ENCODE results near the gene DOK5.

The DOK5 gene

DNA sequence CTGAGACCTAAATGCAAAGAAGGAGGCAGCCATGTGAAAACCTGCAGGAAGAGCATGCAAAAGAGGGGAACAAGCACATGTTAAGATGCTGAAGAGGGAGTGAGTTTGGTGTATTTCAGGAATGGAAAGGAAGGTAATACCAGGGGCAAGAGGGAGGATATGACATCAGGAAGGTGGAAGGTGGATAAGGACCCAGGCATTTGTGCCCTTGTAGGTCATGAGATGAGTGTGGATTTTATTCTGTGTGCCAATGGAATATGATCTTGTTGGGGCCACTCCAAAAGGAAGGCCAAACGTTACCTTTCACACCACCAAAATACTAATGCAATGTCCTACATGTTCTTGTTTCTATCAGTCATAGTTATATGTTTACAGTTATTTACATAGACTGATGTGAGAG, 17.2 kb upstream of the DOK5 start:
- Mint-ChIP-seq H3K36me3 (ENCODE audit: low read depth) (no peaks in the 10 kb centered on the region), H3K4me3 (no peak overlapping the region), H3K27me3 (peaks cover 5% of the 10 kb centered on the region), H3K27ac (no peak overlapping the region), H3K9me3 (no peaks in the 10 kb centered on the region), H3K4me1 (ENCODE audit: low read depth) (no peaks in the 10 kb centered on the region)
- DNase-seq = no peak

DNA sequence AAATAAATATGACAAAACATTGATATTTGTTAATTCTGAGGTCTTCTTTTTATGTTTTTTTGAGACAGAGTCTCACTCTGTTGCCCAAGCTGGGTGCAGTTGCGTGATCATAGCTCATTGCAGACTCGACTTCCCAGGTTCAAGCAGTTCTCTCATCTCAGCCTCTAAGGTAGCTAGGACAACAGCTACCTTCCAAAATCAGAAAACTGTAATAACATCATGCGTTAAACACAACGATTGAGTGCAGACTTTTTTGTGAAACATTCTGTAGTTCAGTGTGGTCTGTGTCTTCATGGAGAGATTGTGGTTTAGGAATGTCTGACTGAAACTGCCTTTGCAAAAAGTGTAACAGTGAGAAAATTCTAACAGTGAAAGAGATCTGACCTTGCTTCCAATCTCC, 16.1 kb upstream of the DOK5 start:
- no peak for DNase-seq
- H3K9me3 Mint-ChIP-seq = no peaks in the 10 kb centered on the region
- no peaks in the 10 kb centered on the region for H3K4me1 Mint-ChIP-seq (ENCODE audit: low read depth)
- peaks cover 5% of the 10 kb centered on the region for H3K27me3 Mint-ChIP-seq
- H3K27ac Mint-ChIP-seq = no peak overlapping the region
- no peak overlapping the region for H3K4me3 Mint-ChIP-seq
- no peaks in the 10 kb centered on the region for H3K36me3 Mint-ChIP-seq (ENCODE audit: low read depth)

DNA sequence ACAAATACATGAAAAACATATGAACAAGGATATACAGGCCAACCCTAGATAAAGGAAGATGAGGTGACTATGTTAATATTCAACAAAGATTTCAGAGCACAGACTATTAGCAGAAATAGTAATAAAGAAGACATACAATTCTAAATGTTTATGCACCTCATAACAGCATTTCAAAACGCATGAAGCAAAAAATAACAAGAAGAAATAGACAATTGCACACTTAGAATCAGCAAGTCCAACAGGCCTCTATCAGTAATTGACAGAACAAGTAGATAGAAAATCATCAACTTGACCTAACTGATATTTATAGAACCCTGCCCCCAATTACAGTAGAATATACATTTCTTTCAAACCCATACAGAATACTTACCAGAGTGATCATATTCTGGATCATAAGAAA, 11.4 kb upstream of the DOK5 start:
- no peaks in the 10 kb centered on the region for H3K9me3 Mint-ChIP-seq

DNA sequence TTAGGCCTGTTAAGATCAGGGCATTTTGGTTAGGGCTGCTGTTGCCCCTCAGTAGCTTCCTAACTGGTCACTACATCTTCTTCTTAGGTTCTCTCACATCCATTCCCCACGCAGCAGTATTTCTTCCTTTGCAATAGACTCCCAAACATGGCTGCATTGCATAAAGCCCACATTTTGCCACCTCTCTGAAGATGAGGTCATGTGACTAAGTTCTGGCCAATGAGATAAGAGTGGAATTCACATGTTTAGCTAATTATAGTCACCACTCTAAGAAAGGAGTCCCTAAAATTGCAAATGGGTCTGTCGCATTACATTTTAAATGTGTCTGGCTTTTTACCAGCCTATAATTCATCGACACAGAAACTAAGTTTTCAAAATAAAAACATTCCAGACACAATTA, 9.3 kb upstream of the DOK5 start:
- H3K27me3 Mint-ChIP-seq = peaks cover 3% of the 10 kb centered on the region
- no peaks in the 10 kb centered on the region for H3K9me3 Mint-ChIP-seq
- H3K36me3 Mint-ChIP-seq (ENCODE audit: low read depth) = no peaks in the 10 kb centered on the region
- H3K27ac Mint-ChIP-seq = no peak overlapping the region
- H3K4me3 Mint-ChIP-seq = no peak overlapping the region
- no peak for DNase-seq
- H3K4me1 Mint-ChIP-seq (ENCODE audit: low read depth) = no peaks in the 10 kb centered on the region

More for the DNA sequence above, 11.4 kb upstream of the DOK5 start:
- DNase-seq = no peak
- Mint-ChIP-seq H3K36me3 (ENCODE audit: low read depth) (no peaks in the 10 kb centered on the region), H3K27ac (no peak overlapping the region), H3K4me1 (ENCODE audit: low read depth) (no peaks in the 10 kb centered on the region), H3K27me3 (peaks cover 8% of the 10 kb centered on the region), H3K4me3 (no peak overlapping the region)

DNA sequence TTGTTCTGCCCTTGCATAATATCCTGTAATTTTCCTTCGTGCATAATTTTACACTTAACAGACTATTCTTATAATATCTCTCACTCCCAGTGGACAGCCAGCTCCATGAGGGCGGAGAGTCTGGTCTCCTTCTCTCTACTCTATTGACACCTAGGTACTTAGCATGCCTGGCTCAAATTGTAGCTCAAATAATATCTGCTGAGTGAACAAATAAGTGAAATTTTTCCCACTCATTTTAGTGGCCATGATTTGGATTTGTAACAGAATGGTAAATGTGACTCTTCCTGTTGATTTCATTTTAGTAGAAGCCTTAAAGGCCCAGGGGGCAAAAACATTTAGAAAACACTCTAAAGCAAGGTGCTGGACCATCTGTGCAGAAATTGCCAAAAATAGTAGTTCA, 7.8 kb upstream of the DOK5 start:
- no peaks in the 10 kb centered on the region for H3K4me1 Mint-ChIP-seq (ENCODE audit: low read depth)
- no peak overlapping the region for H3K27ac Mint-ChIP-seq
- H3K36me3 Mint-ChIP-seq (ENCODE audit: low read depth) = no peaks in the 10 kb centered on the region
- H3K4me3 Mint-ChIP-seq = no peak overlapping the region
- peaks cover 9% of the 10 kb centered on the region for H3K27me3 Mint-ChIP-seq
- H3K9me3 Mint-ChIP-seq = no peaks in the 10 kb centered on the region
- no peak for DNase-seq

DNA sequence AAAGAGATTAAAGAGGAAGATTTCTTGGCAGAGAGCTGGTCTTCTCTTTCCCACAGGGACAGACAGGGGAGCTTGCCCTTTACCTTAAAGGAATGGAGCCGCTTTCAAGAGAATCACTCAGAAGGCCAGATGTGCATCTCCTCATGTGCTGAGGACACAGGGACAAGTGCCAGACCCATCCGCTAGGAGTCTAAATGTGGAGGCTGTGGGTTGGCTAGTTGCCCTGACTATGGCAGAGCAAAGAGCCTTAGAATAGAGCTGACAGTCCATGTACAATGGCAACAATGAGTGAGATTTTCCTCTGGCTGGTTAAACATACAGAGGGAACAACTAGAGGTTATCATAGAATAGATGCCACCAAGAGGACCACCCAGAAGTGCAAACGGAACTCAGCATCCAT, 7.3 kb upstream of the DOK5 start:
- DNase-seq = no peak
- Mint-ChIP-seq H3K4me3 (no peak overlapping the region), H3K27me3 (peaks cover 12% of the 10 kb centered on the region), H3K27ac (no peak overlapping the region), H3K36me3 (ENCODE audit: low read depth) (no peaks in the 10 kb centered on the region), H3K9me3 (no peaks in the 10 kb centered on the region), H3K4me1 (ENCODE audit: low read depth) (no peaks in the 10 kb centered on the region)

DNA sequence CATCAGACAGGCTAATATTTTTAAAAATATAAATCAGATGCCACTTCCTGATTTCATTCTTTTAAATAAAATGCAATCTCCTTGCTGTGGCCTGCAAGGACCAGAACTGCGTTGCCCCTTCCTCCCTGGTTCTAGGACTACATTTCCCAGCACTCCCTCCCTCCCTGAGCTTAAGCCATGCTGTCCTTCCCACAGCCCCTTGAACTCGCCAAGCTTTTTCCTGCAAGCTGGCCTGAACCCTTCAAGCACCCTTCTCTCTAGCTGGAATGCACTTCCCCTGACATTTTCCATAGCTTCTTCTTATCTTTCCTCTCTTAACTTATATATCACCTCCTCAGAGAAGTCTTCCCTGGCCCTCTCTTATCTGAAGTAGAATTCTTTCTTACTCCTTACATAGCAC, 6.1 kb upstream of the DOK5 start:
- DNase-seq = no peak
- no peaks in the 10 kb centered on the region for H3K36me3 Mint-ChIP-seq (ENCODE audit: low read depth)

DNA sequence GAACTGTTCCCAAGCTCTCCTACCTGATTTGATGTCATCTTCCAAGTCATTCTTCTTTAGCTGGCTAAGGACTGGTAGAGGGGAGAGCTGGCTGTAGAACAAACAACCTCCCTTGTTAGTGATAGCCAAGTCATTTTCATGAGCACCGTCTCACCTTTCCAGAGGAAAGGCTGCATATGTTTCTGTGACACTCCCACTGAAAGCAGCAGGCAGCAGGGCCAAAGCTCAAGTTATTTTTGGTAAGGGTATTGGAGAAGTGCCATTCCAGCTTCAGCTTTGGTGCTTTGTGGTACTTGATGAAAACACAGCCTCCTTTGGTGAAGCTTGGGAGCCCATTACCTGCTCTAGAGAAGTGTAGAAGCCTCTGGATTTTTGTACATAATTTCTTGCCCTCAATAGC, 5.4 kb upstream of the DOK5 start:
- Mint-ChIP-seq H3K4me3 (no peak overlapping the region), H3K27me3 (peaks cover 30% of the 10 kb centered on the region), H3K36me3 (ENCODE audit: low read depth) (no peaks in the 10 kb centered on the region), H3K9me3 (no peaks in the 10 kb centered on the region), H3K4me1 (ENCODE audit: low read depth) (peaks cover 3% of the 10 kb centered on the region), H3K27ac (no peak overlapping the region)
- DNase-seq = no peak

More for the DNA sequence above, 6.1 kb upstream of the DOK5 start:
- Mint-ChIP-seq H3K4me1 (ENCODE audit: low read depth) (no peaks in the 10 kb centered on the region), H3K9me3 (no peaks in the 10 kb centered on the region), H3K4me3 (no peak overlapping the region), H3K27ac (no peak overlapping the region), H3K27me3 (peaks cover 23% of the 10 kb centered on the region)

DNA sequence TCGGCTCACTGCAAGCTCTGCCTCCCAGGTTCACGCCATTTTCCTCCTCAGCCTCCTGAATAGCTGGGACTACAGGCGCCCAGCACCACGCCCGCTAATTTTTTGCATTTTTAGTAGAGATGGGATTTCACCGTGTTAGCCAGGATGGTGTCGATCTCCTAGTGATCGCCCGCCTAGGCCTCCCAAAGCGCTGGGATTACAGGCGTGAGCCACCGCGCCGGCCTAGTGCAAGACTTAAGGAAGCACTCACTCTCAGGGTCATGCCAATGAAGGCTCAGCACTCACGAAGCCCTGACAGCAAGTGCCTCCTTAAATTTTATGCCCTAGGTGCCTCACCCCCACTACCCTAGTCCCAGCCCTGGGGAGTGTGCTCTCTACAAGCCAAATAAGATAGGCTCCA, 4.7 kb upstream of the DOK5 start:
- Mint-ChIP-seq H3K4me1 (ENCODE audit: low read depth) (peaks cover 4% of the 10 kb centered on the region), H3K36me3 (ENCODE audit: low read depth) (no peaks in the 10 kb centered on the region), H3K27ac (no peak overlapping the region), H3K4me3 (no peak overlapping the region), H3K9me3 (no peaks in the 10 kb centered on the region), H3K27me3 (peaks cover 35% of the 10 kb centered on the region)
- DNase-seq = no peak

DNA sequence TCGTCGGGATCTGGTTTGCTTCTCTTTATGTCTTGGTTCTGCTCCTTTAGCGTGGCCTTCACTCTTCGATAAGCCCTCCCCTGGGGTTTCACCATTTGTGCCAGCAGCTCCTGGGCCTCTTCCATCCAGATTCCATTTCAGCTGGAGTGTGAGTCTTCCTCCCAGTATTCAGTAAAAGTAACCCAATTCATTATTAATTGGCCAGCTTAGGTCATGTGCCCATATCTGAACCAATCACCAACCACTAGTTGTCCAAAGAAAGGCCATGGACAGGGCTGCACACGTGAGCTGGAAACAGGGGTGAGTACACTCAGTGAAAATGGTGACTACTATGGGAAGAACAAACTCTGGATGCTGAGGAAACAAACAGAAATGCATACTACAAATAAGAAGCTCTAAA, 2.8 kb upstream of the DOK5 start:
- Mint-ChIP-seq H3K4me1 (ENCODE audit: low read depth) (peaks cover 8% of the 10 kb centered on the region), H3K27me3 (peaks cover 51% of the 10 kb centered on the region), H3K27ac (no peak overlapping the region), H3K4me3 (no peak overlapping the region), H3K36me3 (ENCODE audit: low read depth) (no peaks in the 10 kb centered on the region), H3K9me3 (no peaks in the 10 kb centered on the region)
- no peak for DNase-seq

DNA sequence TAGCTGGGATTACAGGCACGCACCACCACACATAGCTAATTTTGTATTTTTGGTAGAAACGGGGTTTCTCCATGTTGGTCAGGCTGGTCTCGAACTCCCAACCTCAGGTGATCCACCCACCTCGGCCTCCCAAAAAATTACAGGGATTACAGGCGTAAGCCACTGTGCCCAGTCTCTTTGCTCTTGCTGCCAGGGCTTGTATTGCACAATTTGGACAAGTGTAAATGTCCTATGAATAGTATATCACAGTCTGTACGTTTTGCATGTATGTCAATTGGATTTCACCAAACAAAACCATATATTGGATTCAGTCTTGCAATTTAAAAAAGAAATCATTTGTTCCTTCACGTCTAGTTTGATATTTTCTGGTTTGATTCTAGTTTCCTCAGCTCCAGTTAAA, 2.1 kb upstream of the DOK5 start:
- no peak for DNase-seq
- H3K27me3 Mint-ChIP-seq = peaks cover 58% of the 10 kb centered on the region
- H3K9me3 Mint-ChIP-seq = no peaks in the 10 kb centered on the region
- H3K36me3 Mint-ChIP-seq (ENCODE audit: low read depth) = no peaks in the 10 kb centered on the region
- no peak overlapping the region for H3K4me3 Mint-ChIP-seq
- H3K27ac Mint-ChIP-seq = no peak overlapping the region
- H3K4me1 Mint-ChIP-seq (ENCODE audit: low read depth) = peaks cover 8% of the 10 kb centered on the region

DNA sequence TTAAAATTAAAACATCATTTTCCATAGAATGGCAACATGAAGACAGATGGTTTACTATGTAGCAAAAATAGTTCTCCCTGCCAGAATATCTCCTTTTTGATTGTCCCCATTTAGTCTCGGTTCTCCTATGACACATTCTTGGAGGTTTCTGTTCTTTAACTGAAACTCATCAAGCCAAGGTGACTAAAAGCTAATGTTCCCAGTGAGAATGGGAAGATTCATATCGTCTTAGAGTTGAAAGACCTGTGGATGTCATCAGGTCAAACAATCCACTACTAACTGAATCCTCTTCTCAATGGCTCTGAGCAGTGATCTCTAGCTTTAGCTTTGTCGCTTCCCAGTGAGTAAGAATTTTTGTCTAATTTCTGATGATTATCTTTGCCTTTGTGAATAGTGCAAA, 1.3 kb upstream of the DOK5 start:
- peaks cover 62% of the 10 kb centered on the region for H3K27me3 Mint-ChIP-seq
- H3K4me1 Mint-ChIP-seq (ENCODE audit: low read depth) = peaks cover 8% of the 10 kb centered on the region
- no peaks in the 10 kb centered on the region for H3K36me3 Mint-ChIP-seq (ENCODE audit: low read depth)
- H3K4me3 Mint-ChIP-seq = no peak overlapping the region
- DNase-seq = no peak
- no peak overlapping the region for H3K27ac Mint-ChIP-seq
- no peaks in the 10 kb centered on the region for H3K9me3 Mint-ChIP-seq

DNA sequence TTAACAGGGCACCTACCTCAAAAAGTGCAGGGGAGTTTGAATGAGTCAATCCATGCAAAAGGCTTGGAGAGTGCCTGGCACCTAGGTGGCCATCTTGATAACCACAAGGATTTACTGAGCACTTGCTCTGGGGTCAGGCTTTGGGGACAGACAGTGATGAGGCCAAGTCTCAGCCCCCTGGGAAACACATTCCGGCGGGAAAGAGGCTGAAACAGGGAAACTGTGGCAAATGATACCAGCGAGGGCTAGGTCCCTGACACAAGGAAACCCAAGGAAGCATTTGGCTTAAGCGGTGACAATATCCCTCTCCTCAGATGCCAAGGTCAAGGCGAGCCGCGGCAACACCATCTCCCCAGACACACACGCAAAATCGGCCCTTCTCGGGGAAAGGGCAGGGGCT, 527 bp upstream of the DOK5 start:
- Mint-ChIP-seq H3K4me3 (no peak overlapping the region), H3K27me3 (peaks cover 70% of the 10 kb centered on the region), H3K36me3 (ENCODE audit: low read depth) (no peaks in the 10 kb centered on the region), H3K9me3 (no peaks in the 10 kb centered on the region), H3K4me1 (ENCODE audit: low read depth) (peaks cover 10% of the 10 kb centered on the region), H3K27ac (no peak overlapping the region)
- DNase-seq = no peak

DNA sequence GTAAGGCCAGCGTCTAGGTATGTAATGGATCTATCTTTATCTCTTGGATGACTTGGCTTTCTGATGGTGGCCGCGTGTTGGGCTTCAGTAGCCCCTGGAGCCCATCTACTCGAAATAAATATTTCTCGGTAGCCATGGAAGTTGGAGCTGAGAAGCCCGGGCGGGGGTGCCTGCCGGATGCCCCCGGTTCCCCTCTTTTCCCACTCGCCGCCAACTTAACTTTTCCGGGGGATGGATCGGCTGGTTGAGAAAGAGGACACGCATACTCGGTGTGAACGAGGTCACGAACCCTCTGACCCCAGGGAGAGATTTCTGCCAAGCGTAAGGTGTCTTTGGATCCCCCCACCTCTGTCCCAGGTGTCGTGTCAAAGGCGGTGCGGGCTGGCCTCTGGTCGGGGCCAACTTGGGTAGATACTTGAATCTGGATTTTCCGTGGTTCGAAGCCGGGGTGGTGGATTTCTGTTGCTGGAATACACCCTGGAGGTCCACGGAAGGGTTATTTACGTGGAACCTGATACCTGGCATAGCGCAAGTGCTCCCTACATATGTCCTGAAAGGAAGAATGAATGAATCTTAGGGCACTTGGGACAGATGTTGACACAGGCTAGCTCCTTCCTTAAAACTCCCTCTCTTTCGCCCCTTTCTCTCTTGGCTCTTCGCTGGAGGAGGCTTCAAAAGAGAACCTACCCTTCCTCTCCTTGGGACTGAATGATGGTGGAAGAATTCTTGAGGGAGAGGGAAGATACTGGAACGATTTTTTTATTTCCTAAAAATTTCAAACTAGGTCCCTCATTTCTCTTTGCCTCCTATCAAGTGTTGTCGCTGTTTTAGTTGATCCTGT, 996 bp downstream of the DOK5 start:
- Mint-ChIP-seq H3K36me3 (ENCODE audit: low read depth) (no peaks in the 10 kb centered on the region), H3K4me1 (ENCODE audit: low read depth) (peaks cover 10% of the 10 kb centered on the region), H3K9me3 (no peaks in the 10 kb centered on the region), H3K4me3 (peak overlapping the region; percentile 52), H3K27me3 (peaks cover 78% of the 10 kb centered on the region), H3K27ac (no peak overlapping the region)
- no peak for DNase-seq

DNA sequence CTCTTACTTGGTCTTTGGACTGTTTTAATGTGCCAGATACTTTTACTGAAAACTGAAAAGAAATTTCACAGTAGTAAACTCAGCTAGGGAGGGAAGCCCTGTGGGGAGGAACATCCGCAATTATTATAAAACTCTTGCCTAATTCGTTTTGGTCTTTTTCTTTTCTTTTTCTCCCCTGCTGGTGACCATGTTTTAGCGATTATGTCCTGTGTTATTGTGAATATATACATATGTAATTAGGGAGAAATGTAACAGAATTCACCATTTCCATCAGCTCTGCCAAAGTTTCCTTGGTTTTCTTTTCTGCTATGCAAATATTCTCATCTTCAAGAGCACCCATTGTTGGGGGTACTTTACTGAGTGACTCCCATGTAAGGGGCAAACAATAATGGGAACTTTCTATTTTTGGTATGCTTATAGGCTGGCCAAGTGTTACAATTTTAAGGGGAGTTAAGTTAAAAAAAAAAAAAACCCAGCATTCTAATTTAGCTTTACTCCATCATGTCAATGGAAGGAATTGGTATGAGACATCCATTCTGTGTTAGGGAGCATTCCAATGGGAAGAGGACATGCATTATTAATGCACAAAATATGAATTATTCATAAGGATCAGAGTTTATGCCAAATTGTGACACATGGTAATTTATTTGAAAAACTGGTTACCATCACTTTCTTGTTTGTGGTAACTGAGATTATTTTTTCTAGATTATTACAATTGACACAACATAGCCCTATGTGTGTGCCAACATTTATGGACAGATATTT, 2.0 kb downstream of the DOK5 start:
- no peak overlapping the region for H3K4me3 Mint-ChIP-seq
- H3K27me3 Mint-ChIP-seq = peaks cover 82% of the 10 kb centered on the region
- peaks cover 10% of the 10 kb centered on the region for H3K4me1 Mint-ChIP-seq (ENCODE audit: low read depth)
- no peak overlapping the region for H3K27ac Mint-ChIP-seq
- no peak for DNase-seq
- H3K9me3 Mint-ChIP-seq = no peaks in the 10 kb centered on the region
- H3K36me3 Mint-ChIP-seq (ENCODE audit: low read depth) = no peaks in the 10 kb centered on the region

All from activated T-cell treated with anti-CD3 and anti-CD28 coated beads, Interleukin-2, amount 50 U/mL, for 24 hours (primary cell).